K562 (cell line): ENCODE results near the gene PPP1R3E. TPM values are rescaled to one million over a fixed set of nuclear protein-coding genes. Genes with fewer than 3 reads are reported as not detected.
A peak's percentile ranks its signal among the peaks of the same experiment; 100 is the strongest.

ENCODE experiments used
- ATAC-seq: fragments of 200-7000 bp; cut with Tn5 transposase; 3 replicates; pipeline ENCODE4 v1.9.1; 2020; ENCODE audit warnings: moderate library complexity
- BruUV-seq: library from RNA; stranded (reverse); fragments of 400-500 nt; replicated peaks from 2 replicates; lab custom pipeline; 2021; lab: Mats Ljungman, UMichigan
- CTCF ChIA-PET: fragments of 300-600 bp; formaldehyde crosslinking; extraction: SDS; loops from one replicate; lab custom pipeline; 2021; ENCODE audit warnings: low intra/inter-chr PET ratio; lab: Yijun Ruan, JAX
- POLR2A ChIA-PET: fragments of 300-600, 350-650 bp; sonication (Branson Sonifier 250); formaldehyde crosslinking; extraction: SDS; loops from one replicate; lab custom pipeline; 2021; ENCODE audit warnings: antibody characterized with exemption, inconsistent platforms; lab: Yijun Ruan, JAX
- DNase-seq, 4 experiments: peaks; one replicate each; pipeline versions ENCODE4 v3.0.0 to v3.0.0-alpha.2; 2011 to 2018; ENCODE audit warnings: low spot score in 3 of 4, mixed read lengths in 3 of 4; ENCODE audit errors: extremely low read depth in 1 of 4
- FAIRE-seq: peaks from 2 replicates; lab custom pipeline; 2011; peaks lifted over from hg19 to GRCh38; lab: Jason Lieb, UNC
- H2AFZ ChIP-seq: 2 replicates; pipeline ENCODE4 v1.6.0; 2011; ENCODE audit warnings: low read depth, low read length, control low read depth, inconsistent platforms
- H3K27ac ChIP-seq: fragments of 200-600 bp; 3 replicates; pipeline ENCODE4 v1.8.0; 2011; ENCODE audit warnings: low read depth, mild to moderate bottlenecking, control low read depth, inconsistent platforms, low read length, moderate library complexity, mixed read lengths; ENCODE audit errors: extremely low read depth
- H3K27me3 ChIP-seq, 2 experiments: fragments of 300-600 bp in 1 of 2; 2 replicates in 1 of 2; 3 replicates in 1 of 2; pipeline versions ENCODE4 v1.6.0 to v1.8.0; 2011; ENCODE audit warnings: inconsistent platforms in 2 of 2, low read length in 2 of 2, mild to moderate bottlenecking in 1 of 2, mixed read lengths in 1 of 2, moderate library complexity in 1 of 2; ENCODE audit not compliant: control insufficient read depth in 2 of 2, insufficient read depth in 2 of 2
- H3K36me3 ChIP-seq: fragments of 300-600 bp; 3 replicates; pipeline ENCODE4 v1.8.0; 2011; ENCODE audit warnings: mild to moderate bottlenecking, low read length, inconsistent platforms; ENCODE audit not compliant: control insufficient read depth, insufficient read depth
- H3K4me1 ChIP-seq, 2 experiments: fragments of 200-600 bp in 1 of 2; replicated peaks in 1 of 2; 2 replicates in 1 of 2; 3 replicates in 1 of 2; pipeline versions ENCODE4 v1.5.1 to v1.8.0; 2011; ENCODE audit warnings: inconsistent platforms in 2 of 2, low read length in 2 of 2, mild to moderate bottlenecking in 1 of 2, mixed read lengths in 1 of 2, moderate library complexity in 1 of 2; ENCODE audit not compliant: control insufficient read depth in 2 of 2, insufficient read depth in 2 of 2
- H3K4me2 ChIP-seq: 2 replicates; pipeline ENCODE4 v1.6.1; 2011; ENCODE audit warnings: low read length, control low read depth, inconsistent platforms, mixed read lengths; ENCODE audit not compliant: insufficient read depth
- H3K4me3 ChIP-seq: fragments of 200-600 bp; sonication (generic), shearing (Covaris generic); 2 replicates; pipeline ENCODE4 v1.5.1; 2016; ENCODE audit warnings: control low read depth, inconsistent platforms
- H3K79me2 ChIP-seq: fragments of 200-600 bp; 3 replicates; pipeline ENCODE4 v1.8.0; 2011; ENCODE audit warnings: low read length, inconsistent platforms; ENCODE audit not compliant: control insufficient read depth, insufficient read depth
- H3K9ac ChIP-seq, 2 experiments: 2 replicates each; pipeline versions ENCODE4 v1.6.0 to v1.6.1; 2011; ENCODE audit warnings: low read depth in 2 of 2, low read length in 2 of 2, control low read depth in 1 of 2, inconsistent platforms in 1 of 2, mild to moderate bottlenecking in 1 of 2, mixed read lengths in 1 of 2; ENCODE audit not compliant: insufficient read depth in 1 of 2
- H3K9me1 ChIP-seq: one replicate; pipeline ENCODE4 v1.6.0; 2011; ENCODE audit warnings: inconsistent platforms, mild to moderate bottlenecking, low read length, moderate library complexity; ENCODE audit not compliant: control insufficient read depth, insufficient read depth
- H3K9me3 ChIP-seq: replicated peaks from 2 replicates; pipeline ENCODE4 v1.5.1; 2011; ENCODE audit warnings: low read depth, low read length, inconsistent platforms; ENCODE audit not compliant: control insufficient read depth, insufficient read depth
- H4K20me1 ChIP-seq: replicated peaks from 2 replicates; pipeline ENCODE4 v1.6.1; 2011; ENCODE audit warnings: low read length, inconsistent platforms, mixed read lengths; ENCODE audit not compliant: control insufficient read depth, insufficient read depth
- GATA2 ChIP-seq: sonication (generic); formaldehyde crosslinking; IDR thresholded peaks from 2 replicates; pipeline ENCODE4 v1.4.0; 2020; ENCODE audit warnings: mild to moderate bottlenecking, missing genetic modification reagents
- KAT7 ChIP-seq: sonication (generic); formaldehyde crosslinking; IDR thresholded peaks from 2 replicates; pipeline ENCODE4 v1.8.0; 2022; ENCODE audit warnings: missing genetic modification reagents, mild to moderate bottlenecking, borderline replicate concordance
- KDM5B ChIP-seq: fragments of 200-600 bp; sonication (generic); IDR thresholded peaks from 2 replicates; pipeline ENCODE4 v1.6.1; 2012; ENCODE audit warnings: low read depth, mild to moderate bottlenecking, moderate library complexity, low read length, control low read depth, inconsistent platforms; ENCODE audit not compliant: insufficient replicate concordance
- MAFK ChIP-seq: IDR thresholded peaks from 2 replicates; pipeline ENCODE4 v1.6.1; 2011; ENCODE audit warnings: low read length, improper control_type of control experiment
- MAZ ChIP-seq, 2 experiments: fragments of 450-650 bp in 1 of 2; sonication (generic) in 1 of 2; formaldehyde crosslinking; IDR thresholded peaks in 1 of 2; conservative IDR thresholded peaks in 1 of 2; 2 replicates each; pipeline versions ENCODE4 v1.4.0 to v1.5.0; 2020; ENCODE audit warnings: mild to moderate bottlenecking in 1 of 2, missing genetic modification reagents in 1 of 2
- OTX1 ChIP-seq: fragments of 450-650 bp; formaldehyde crosslinking; IDR thresholded peaks from 2 replicates; pipeline ENCODE4 v1.4.0; 2022; ENCODE audit warnings: mild to moderate bottlenecking
- RBM15 ChIP-seq: fragments of 200-400 bp; formaldehyde crosslinking; IDR thresholded peaks from 2 replicates; pipeline ENCODE4 v1.6.1; 2018; ENCODE audit warnings: mild to moderate bottlenecking, low read length, moderate library complexity; ENCODE audit not compliant: insufficient read depth
- SOX6 ChIP-seq: fragments of 450-650 bp; IDR thresholded peaks from 2 replicates; pipeline ENCODE4 v1.6.1; 2014; ENCODE audit warnings: mild to moderate bottlenecking
- TARDBP ChIP-seq: fragments of 450-650 bp; IDR thresholded peaks from 2 replicates; pipeline ENCODE4 v1.6.1; 2016
- TBP ChIP-seq: optimal IDR thresholded peaks from 2 replicates; pipeline ENCODE3; 2011; ENCODE audit warnings: low read depth, low read length, improper control_type of control experiment
- ZC3H4 ChIP-seq: sonication (generic); formaldehyde crosslinking; IDR thresholded peaks from 2 replicates; pipeline ENCODE4 v1.9.0; 2021; ENCODE audit warnings: missing genetic modification reagents, borderline replicate concordance
- ZKSCAN8 ChIP-seq: fragments of 200-800 bp; sonication (Bioruptor generic); IDR thresholded peaks from 2 replicates; pipeline ENCODE4 v1.6.1; 2016; ENCODE audit warnings: missing genetic modification characterization, missing compliant biosample characterization
- ZNF431 ChIP-seq: sonication (generic); formaldehyde crosslinking; IDR thresholded peaks from 2 replicates; pipeline ENCODE4 v1.8.0; 2022; ENCODE audit warnings: mild to moderate bottlenecking, missing genetic modification reagents
- ZNF707 ChIP-seq: fragments of 250-450 bp; sonication (Bioruptor Pico); conservative IDR thresholded peaks from 2 replicates; pipeline ENCODE4 v1.8.0; 2022; ENCODE audit warnings: inconsistent platforms, mild to moderate bottlenecking, moderate library complexity
- WGBS: fragments of 100-300 bp; shearing (Covaris generic); methylation state at CpG from one replicate; pipeline ENCODE4 v1.1.6; 2016; ENCODE audit warnings: low coverage, mixed read lengths; ENCODE audit not compliant: insufficient coverage; ENCODE audit errors: missing lambda C conversion rate; 5-methylcytosine and 5-hydroxymethylcytosine counted together
- in situ Hi-C: fragments of 300-500 bp; cut with MboI; formaldehyde crosslinking; loops from 4 replicates; pipeline ENCODE4 v1.15.0; 2018; ENCODE audit warnings: inconsistent platforms, mixed read lengths
- intact Hi-C: fragments of 100-400 bp; cut with micrococcal nuclease; formaldehyde crosslinking; loops from 2 replicates; pipeline ENCODE4 v1.14.2; 2022
- polyA plus RNA-seq, 8 experiments: library from polyadenylated mRNA; depleted of rRNA in 4 of 8; stranded (reverse) in 5 of 8; unstranded in 3 of 8; fragments of >200 nt; fragmentation: Nextera tagmentation in 2 of 8; fragmentation: Illumina TruSeq in 1 of 8; extraction: Ambion mirVana in 2 of 8; extraction: Trizol in 1 of 8; gene quantifications; 2 replicates each; pipeline versions ENCODE4 v1.2.1 to v1.2.3, GENCODE V29; 2011 to 2014; ENCODE audit warnings: inconsistent platforms in 1 of 8, missing spikeins in 1 of 8
- total RNA-seq, 7 experiments: library from RNA; depleted of rRNA in 6 of 7; stranded (reverse); fragments of >200 nt in 6 of 7; fragmentation: Illumina TruSeq in 2 of 7; extraction: Trizol in 2 of 7; gene quantifications; 2 replicates each; pipeline versions ENCODE4 v1.2.1 to v1.2.3, GENCODE V29; 2011 to 2021; ENCODE audit warnings: low replicate concordance in 1 of 7
- TF ChIP-seq, protein P1 (sequence below), 2 experiments: fragments of 450-650 bp; IDR thresholded peaks; 2 replicates each; pipeline ENCODE4 v1.6.1; 2016
- TF ChIP-seq, protein P2 (sequence below), 3 experiments: IDR thresholded peaks in 2 of 3; conservative IDR thresholded peaks in 1 of 3; 2 replicates each; pipeline ENCODE4 v1.5.1; 2011 to 2012; ENCODE audit warnings: low read length in 3 of 3, mild to moderate bottlenecking in 3 of 3, control low read depth in 2 of 3, improper control_type of control experiment in 1 of 3, inconsistent platforms in 1 of 3, low read depth in 1 of 3, mixed read lengths in 1 of 3, moderate library complexity in 1 of 3; ENCODE audit not compliant: insufficient read depth in 2 of 3

Gene PPP1R3E
- total and polyA plus RNA-seq, 9 of the 15 experiments (the other 6 are each of a cell fraction or from before 2014, with no cell fraction given): 3.2 to 18.4 (median 7.6) TPM

- TF ChIP-seq OTX1 (CRISPR knock-in tag) (0 out of 2 replicates have a peak, but pooled peaks have one; percentile 6), RBM15 (no peak), MAFK (no peak)
- TF ChIP-seq, protein P1, sequence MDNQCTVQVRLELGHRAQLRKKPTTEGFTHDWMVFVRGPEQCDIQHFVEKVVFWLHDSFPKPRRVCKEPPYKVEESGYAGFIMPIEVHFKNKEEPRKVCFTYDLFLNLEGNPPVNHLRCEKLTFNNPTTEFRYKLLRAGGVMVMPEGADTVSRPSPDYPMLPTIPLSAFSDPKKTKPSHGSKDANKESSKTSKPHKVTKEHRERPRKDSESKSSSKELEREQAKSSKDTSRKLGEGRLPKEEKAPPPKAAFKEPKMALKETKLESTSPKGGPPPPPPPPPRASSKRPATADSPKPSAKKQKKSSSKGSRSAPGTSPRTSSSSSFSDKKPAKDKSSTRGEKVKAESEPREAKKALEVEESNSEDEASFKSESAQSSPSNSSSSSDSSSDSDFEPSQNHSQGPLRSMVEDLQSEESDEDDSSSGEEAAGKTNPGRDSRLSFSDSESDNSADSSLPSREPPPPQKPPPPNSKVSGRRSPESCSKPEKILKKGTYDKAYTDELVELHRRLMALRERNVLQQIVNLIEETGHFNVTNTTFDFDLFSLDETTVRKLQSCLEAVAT (IDR thresholded peaks at IDR 0.05): peak in 1 of 2 experiments; percentile 32; a peak in 1 of 4 replicates
These were observed 1.9 kb downstream of the PPP1R3E start (continued) for GRCh38 chr14:23300687-23301223.

DNA sequence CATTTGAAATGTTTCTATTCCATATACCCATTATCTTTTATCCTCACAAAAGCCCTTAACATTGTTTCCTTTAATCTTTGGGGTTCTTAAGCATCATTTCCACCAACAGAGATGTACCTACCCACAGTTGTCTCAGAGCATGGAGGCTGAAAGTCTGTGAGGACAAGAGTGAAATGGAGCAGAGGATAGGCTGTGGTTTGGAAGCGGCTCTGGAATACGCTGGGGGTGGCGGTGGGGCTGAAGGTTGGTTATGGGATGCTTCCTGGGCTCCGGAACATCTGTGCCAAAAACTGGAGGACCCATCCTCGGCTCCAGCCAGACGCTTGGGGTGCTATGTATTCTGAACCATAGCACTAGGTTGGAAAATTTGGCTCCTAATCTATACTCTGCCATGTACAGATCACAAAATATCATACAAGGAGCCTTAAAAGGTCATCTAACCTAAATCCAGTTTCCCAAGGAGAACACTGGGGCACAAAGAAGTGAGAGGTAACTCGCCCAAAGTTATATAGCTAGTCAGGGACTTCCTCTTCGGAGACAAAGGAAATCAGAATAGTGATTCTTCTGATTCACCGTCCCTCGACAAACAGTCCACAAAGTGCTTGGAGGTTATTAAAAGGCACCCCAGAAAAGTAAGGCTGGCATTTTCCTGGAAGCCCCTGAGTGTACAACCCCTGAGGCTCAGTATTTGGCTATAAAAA, 2.5 kb downstream of the PPP1R3E start:
- 28% methylated on average over 9 of the region's 10 CpGs for WGBS
- Histone ChIP-seq H3K36me3 (peaks cover 23% of the 10 kb centered on the region; the same call in 2 of the 3 replicates), H3K27ac (peak overlapping the region; percentile 95), H3K9me1 (no peaks in the 10 kb centered on the region), H4K20me1 (no peaks in the 10 kb centered on the region), H3K79me2 (peaks cover 16% of the 10 kb centered on the region), H3K4me2 (peak overlapping the region; percentile 100), H3K4me1 (peaks cover 18 to 26% of the 10 kb centered on the region in 2 experiments), H3K9me3 (no peaks in the 10 kb centered on the region), H3K27me3 (no peaks in the 10 kb centered on the region), H3K9ac (peak overlapping the region; percentile 90 to 93; a peak in 3 of 4 replicates), H3K4me3 (peak overlapping the region; percentile 67), H2AFZ (peak overlapping the region; percentile 77; the same call in 1 of the 2 replicates)
- CTCF ChIA-PET: interaction anchor here (1.4 to 5.9 kb wide), 3 partner anchors 34 to 179 kb away, joined by 5 to 58 read pairs (median 57); no protein-coding TSS in a partner anchor
- POLR2A ChIA-PET: interaction anchor here (0.6 to 2.2 kb wide), 5 partner anchors 8 to 49 kb away, joined by 3 to 14 read pairs (median 7); partner anchors contain the start of gene HOMEZ
- ATAC-seq (no peak), DNase-seq (no peak), FAIRE-seq (no peak)
- in situ Hi-C loops (no loop called here), intact Hi-C loops (loop anchor here (1.0 to 5.0 kb wide), 4 partner anchors 13 to 178 kb away; partner anchors contain the start of gene HOMEZ)
- no TSS peak for BruUV-seq
- TF ChIP-seq SOX6 (peak; percentile 25; the same call in 1 of the 2 replicates), KAT7 (CRISPR knock-in tag) (0 out of 2 replicates have a peak, but pooled peaks have one; percentile 16), MAZ (CRISPR knock-in tag; conservative IDR thresholded peaks at IDR 0.05 in 1 of 2, IDR thresholded peaks at IDR 0.05 in 1 of 2) (0 out of 4 replicates have a peak, but pooled peaks of 1 of the 2 experiments have one; percentile 8), GATA2 (CRISPR knock-in tag) (no peak), ZNF707 (no peak), ZC3H4 (CRISPR knock-in tag) (no peak), ZKSCAN8 (CRISPR knock-in tag) (0 out of 2 replicates have a peak, but pooled peaks have one; percentile 29), TBP (peak; percentile 30), KDM5B (peak; percentile 28), ZNF431 (CRISPR knock-in tag) (peak; percentile 39; the same call in 1 of the 2 replicates), TARDBP (no peak)
- TF ChIP-seq, protein P2, sequence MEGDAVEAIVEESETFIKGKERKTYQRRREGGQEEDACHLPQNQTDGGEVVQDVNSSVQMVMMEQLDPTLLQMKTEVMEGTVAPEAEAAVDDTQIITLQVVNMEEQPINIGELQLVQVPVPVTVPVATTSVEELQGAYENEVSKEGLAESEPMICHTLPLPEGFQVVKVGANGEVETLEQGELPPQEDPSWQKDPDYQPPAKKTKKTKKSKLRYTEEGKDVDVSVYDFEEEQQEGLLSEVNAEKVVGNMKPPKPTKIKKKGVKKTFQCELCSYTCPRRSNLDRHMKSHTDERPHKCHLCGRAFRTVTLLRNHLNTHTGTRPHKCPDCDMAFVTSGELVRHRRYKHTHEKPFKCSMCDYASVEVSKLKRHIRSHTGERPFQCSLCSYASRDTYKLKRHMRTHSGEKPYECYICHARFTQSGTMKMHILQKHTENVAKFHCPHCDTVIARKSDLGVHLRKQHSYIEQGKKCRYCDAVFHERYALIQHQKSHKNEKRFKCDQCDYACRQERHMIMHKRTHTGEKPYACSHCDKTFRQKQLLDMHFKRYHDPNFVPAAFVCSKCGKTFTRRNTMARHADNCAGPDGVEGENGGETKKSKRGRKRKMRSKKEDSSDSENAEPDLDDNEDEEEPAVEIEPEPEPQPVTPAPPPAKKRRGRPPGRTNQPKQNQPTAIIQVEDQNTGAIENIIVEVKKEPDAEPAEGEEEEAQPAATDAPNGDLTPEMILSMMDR (IDR thresholded peaks at IDR 0.05 in 2 of 3, conservative IDR thresholded peaks at IDR 0.05 in 1 of 3; ENCODE audit: insufficient read depth in 2 of 3, low read depth in 1 of 3, low read length in 3 of 3): 0 out of 6 replicates have a peak, but pooled peaks of 1 of the 3 experiments have one; percentile 4
